GM18511 (cell line): ENCODE results near the gene RPH3AL.
"Not testable (repeated sequence)": the region's sequence is repeated elsewhere in the genome, so short reads cannot be mapped to it uniquely, and the experiment has no call there.

Experiments used
- ATAC-seq: cut with Tn5 transposase; IDR thresholded peaks from one replicate; pipeline ENCODE4 v1.9.1; 2021; ENCODE audit warnings: mild to moderate bottlenecking, moderate library complexity; ENCODE audit not compliant: unreplicated experiment

RPH3AL gene

GRCh38 chr17:379531-380465 is 27.2 kb upstream of the RPH3AL start:
- ATAC-seq, result no peak

GRCh38 chr17:378068-378467 is 25.5 kb upstream of the RPH3AL start:
- ATAC-seq, result no peak

- no peak for ATAC-seq
These were observed 24.6 kb upstream of the RPH3AL start for GRCh38 chr17:376936-377863.

- ATAC-seq, result no peak
These were observed 21.1 kb upstream of the RPH3AL start for GRCh38 chr17:373613-374230.

- no peak for ATAC-seq
These were observed 19.8 kb upstream of the RPH3AL start for GRCh38 chr17:372157-373152.

GRCh38 chr17:371583-371982 is 19.0 kb upstream of the RPH3AL start:
- no peak for ATAC-seq

GRCh38 chr17:367656-368055 is 15.0 kb upstream of the RPH3AL start:
- ATAC-seq, result not testable (repeated sequence)

GRCh38 chr17:366657-367615 is 14.3 kb upstream of the RPH3AL start:
- ATAC-seq, result not testable (repeated sequence)

- no peak for ATAC-seq
These were observed 12.2 kb upstream of the RPH3AL start for GRCh38 chr17:364766-365165.

- ATAC-seq, result no peak
These were observed 11.7 kb upstream of the RPH3AL start for GRCh38 chr17:364308-364707.

- no peak for ATAC-seq
These were observed 10.1 kb upstream of the RPH3AL start for GRCh38 chr17:362721-363120.

- ATAC-seq, result no peak
These were observed 7.6 kb upstream of the RPH3AL start for GRCh38 chr17:360092-360750.

- no peak for ATAC-seq
These were observed 6.0 kb upstream of the RPH3AL start for GRCh38 chr17:358491-359151.

GRCh38 chr17:357644-358043 is 5.0 kb upstream of the RPH3AL start:
- no peak for ATAC-seq

GRCh38 chr17:356671-357434 is 4.2 kb upstream of the RPH3AL start:
- no peak for ATAC-seq

GRCh38 chr17:354651-355556 is 2.3 kb upstream of the RPH3AL start:
- ATAC-seq, result no peak
